ENCODE results near the gene WIPF2.

GRCh38 chr17:40321524-40321929, 102.4 kb downstream of the WIPF2 start:
- no peak for TF ChIP-seq CTCF (conservative IDR thresholded peaks at IDR 0.05)
- TF ChIP-seq EZH2 (IDR thresholded peaks at IDR 0.05; ENCODE audit: low read depth): no peak

Data from PC-9 (cell line).